CD1c-positive myeloid dendritic cell (primary cell): ENCODE measurements around the gene NUP93.

Experiments used
- DNase-seq: peaks from one replicate; pipeline ENCODE4 v3.0.0-alpha.2; 2016; ENCODE audit errors: extremely low spot score

The NUP93 gene

GRCh38 chr16:56729735-56730662 is at the start of gene NUP93:
NUP93 (plus strand) TSS chr16:56730129; CDS start chr16:56748248, 18,119 bp downstream.
- DNase-seq: peak; percentile 95

- DNase-seq: peak; percentile 92
These were observed 47.8 kb upstream of the NUP93 start, which contains the start of gene MT1X for GRCh38 chr16:56681939-56682702. MT1X (plus strand) TSS chr16:56682470; CDS start chr16:56682541, 71 bp downstream.

GRCh38 chr16:56682703-56683397 is 47.1 kb upstream of the NUP93 start:
- DNase-seq: no peak

- DNase-seq: no peak
These were observed 46.3 kb upstream of the NUP93 start for GRCh38 chr16:56683424-56684172.

GRCh38 chr16:56684256-56684925 is 45.5 kb upstream of the NUP93 start:
- DNase-seq: no peak

GRCh38 chr16:56684926-56685590 is 44.9 kb upstream of the NUP93 start:
- no peak for DNase-seq

- no peak for DNase-seq
These were observed 43.2 kb upstream of the NUP93 start for GRCh38 chr16:56686758-56687157.

GRCh38 chr16:56688762-56689161 is 41.2 kb upstream of the NUP93 start:
- DNase-seq: no peak

- no peak for DNase-seq
These were observed 40.8 kb upstream of the NUP93 start for GRCh38 chr16:56689171-56689570.

- no peak for DNase-seq
These were observed 39.4 kb upstream of the NUP93 start for GRCh38 chr16:56690420-56691122.

- DNase-seq: peak; percentile 10
These were observed 38.0 kb upstream of the NUP93 start for GRCh38 chr16:56691885-56692284.

GRCh38 chr16:56695246-56695645 is 34.7 kb upstream of the NUP93 start:
- no peak for DNase-seq

- no peak for DNase-seq
These were observed 32.3 kb upstream of the NUP93 start for GRCh38 chr16:56697456-56698155.

- DNase-seq: no peak
These were observed 29.7 kb upstream of the NUP93 start for GRCh38 chr16:56700195-56700594.

- no peak for DNase-seq
These were observed 29.3 kb upstream of the NUP93 start for GRCh38 chr16:56700631-56701030.

- DNase-seq: no peak
These were observed 28.4 kb upstream of the NUP93 start for GRCh38 chr16:56701534-56701933.

- no peak for DNase-seq
These were observed 27.1 kb upstream of the NUP93 start for GRCh38 chr16:56702836-56703235.

GRCh38 chr16:56708525-56709442 is 21.1 kb upstream of the NUP93 start:
- no peak for DNase-seq
